ENCODE measurements around the gene MAML3. TPM values are rescaled to one million over a fixed set of nuclear protein-coding genes. Genes with fewer than 3 reads are reported as not detected.
A peak's percentile ranks its signal among the peaks of the same experiment; 100 is the strongest.

MAML3 gene
- total RNA-seq, 1 donor from 2014 or later: 8.0 TPM

DNA sequence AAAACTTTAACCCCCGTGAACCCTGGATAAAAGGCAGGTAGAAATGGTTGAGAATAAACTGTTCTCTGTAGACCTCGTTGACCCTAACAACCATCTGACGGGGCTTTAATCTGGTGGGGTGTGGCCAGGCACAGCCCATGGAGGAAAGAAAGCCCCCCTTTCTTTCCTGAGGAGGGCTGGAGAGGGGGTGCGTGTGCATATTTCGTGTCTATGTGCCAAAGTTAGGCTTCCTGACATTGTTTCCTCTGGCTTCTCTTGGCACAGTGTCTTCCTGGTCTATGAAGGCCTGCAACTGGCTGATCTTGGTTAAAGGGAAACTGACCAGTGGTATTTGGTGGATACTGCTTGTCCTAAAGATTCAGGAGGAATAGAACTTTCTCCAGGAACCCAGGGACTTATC is 391.3 kb downstream of the MAML3 start:
- DNase-seq (ENCODE audit: extremely low spot score, unreplicated experiment): peak; percentile 11
- H3K27me3 Mint-ChIP-seq (ENCODE audit: unreplicated experiment): peaks cover 2% of the 10 kb centered on the region
- no peak overlapping the region for H3K27ac Mint-ChIP-seq (ENCODE audit: unreplicated experiment)
- H3K4me1 Mint-ChIP-seq (ENCODE audit: unreplicated experiment): peaks cover 3% of the 10 kb centered on the region
- no peak overlapping the region for H3K4me3 Mint-ChIP-seq (ENCODE audit: unreplicated experiment)
- H3K36me3 Mint-ChIP-seq (ENCODE audit: unreplicated experiment): no peaks in the 10 kb centered on the region
- TF ChIP-seq, protein P1, sequence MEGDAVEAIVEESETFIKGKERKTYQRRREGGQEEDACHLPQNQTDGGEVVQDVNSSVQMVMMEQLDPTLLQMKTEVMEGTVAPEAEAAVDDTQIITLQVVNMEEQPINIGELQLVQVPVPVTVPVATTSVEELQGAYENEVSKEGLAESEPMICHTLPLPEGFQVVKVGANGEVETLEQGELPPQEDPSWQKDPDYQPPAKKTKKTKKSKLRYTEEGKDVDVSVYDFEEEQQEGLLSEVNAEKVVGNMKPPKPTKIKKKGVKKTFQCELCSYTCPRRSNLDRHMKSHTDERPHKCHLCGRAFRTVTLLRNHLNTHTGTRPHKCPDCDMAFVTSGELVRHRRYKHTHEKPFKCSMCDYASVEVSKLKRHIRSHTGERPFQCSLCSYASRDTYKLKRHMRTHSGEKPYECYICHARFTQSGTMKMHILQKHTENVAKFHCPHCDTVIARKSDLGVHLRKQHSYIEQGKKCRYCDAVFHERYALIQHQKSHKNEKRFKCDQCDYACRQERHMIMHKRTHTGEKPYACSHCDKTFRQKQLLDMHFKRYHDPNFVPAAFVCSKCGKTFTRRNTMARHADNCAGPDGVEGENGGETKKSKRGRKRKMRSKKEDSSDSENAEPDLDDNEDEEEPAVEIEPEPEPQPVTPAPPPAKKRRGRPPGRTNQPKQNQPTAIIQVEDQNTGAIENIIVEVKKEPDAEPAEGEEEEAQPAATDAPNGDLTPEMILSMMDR (IDR thresholded peaks at IDR 0.05): no peak
- H3K9me3 Mint-ChIP-seq (ENCODE audit: unreplicated experiment): no peaks in the 10 kb centered on the region

DNA sequence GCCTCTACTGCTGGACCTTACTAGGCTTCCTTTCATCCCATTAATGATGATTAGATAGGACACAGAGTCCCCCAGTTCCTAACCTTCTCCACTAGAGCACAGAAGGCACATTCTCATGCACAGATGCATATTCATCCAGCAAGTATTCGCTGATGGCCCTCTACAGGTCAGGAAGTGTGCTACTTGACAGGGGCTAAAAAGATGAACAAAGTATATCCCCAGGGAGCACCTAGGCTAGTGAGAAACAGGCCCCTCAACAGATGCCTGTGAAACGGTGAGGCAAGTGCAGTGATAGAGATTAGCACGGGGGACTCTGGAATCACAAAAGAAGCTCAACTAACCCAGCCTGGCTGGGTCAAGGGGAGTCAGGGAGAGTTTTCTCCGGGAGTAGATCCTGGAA is 392.5 kb downstream of the MAML3 start:
- Mint-ChIP-seq H3K27ac (ENCODE audit: unreplicated experiment) (no peak overlapping the region), H3K4me1 (ENCODE audit: unreplicated experiment) (peaks cover 3% of the 10 kb centered on the region), H3K4me3 (ENCODE audit: unreplicated experiment) (no peak overlapping the region), H3K36me3 (ENCODE audit: unreplicated experiment) (no peaks in the 10 kb centered on the region), H3K9me3 (ENCODE audit: unreplicated experiment) (no peaks in the 10 kb centered on the region), H3K27me3 (ENCODE audit: unreplicated experiment) (peaks cover 2% of the 10 kb centered on the region)
- TF ChIP-seq, protein P1 (IDR thresholded peaks at IDR 0.05): peak; percentile 20
- DNase-seq (ENCODE audit: extremely low spot score, unreplicated experiment): no peak

DNA sequence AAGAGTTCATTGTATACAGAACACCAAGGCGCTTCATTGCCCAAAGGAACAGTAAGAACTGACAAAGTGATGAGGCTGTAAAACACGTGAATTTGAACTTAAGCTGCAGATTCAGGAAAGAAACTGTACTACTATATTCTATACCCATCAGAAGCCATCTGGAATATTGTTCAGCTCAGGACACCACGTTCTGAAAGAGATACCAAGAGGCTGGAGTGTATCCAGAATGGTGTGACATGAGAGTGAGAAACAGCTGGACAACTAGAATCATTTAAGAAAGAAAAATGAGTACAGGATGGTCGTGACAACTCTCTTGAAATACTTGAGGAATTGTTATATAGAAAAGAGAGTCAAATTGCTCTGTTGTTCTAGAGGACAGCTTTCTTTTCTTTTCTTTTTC is 393.4 kb downstream of the MAML3 start:
- H3K27ac Mint-ChIP-seq (ENCODE audit: unreplicated experiment): no peak overlapping the region
- TF ChIP-seq, protein P1 (IDR thresholded peaks at IDR 0.05): no peak
- H3K4me1 Mint-ChIP-seq (ENCODE audit: unreplicated experiment): peaks cover 3% of the 10 kb centered on the region
- no peaks in the 10 kb centered on the region for H3K9me3 Mint-ChIP-seq (ENCODE audit: unreplicated experiment)
- no peaks in the 10 kb centered on the region for H3K36me3 Mint-ChIP-seq (ENCODE audit: unreplicated experiment)
- no peak overlapping the region for H3K4me3 Mint-ChIP-seq (ENCODE audit: unreplicated experiment)
- no peak for DNase-seq (ENCODE audit: extremely low spot score, unreplicated experiment)
- peaks cover 2% of the 10 kb centered on the region for H3K27me3 Mint-ChIP-seq (ENCODE audit: unreplicated experiment)

DNA sequence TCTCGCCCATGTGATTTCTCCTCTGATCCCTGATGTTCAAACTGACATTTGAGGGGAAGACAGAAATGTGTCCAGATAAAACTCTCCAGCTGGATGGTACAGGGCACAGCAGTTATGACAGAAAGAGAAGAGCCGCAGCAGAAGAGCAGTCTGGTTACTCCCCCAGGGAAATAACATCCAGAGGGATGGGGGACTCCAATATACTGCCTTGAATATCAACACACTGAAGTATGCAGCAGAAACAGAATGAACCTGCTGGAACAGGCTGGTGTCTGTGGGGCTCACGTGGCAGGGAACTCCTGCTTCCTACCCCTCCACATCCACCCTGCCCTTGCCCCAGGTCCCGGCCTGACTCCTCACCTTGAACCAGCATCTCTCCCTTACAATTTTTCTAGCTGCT is 394.9 kb downstream of the MAML3 start:
- TF ChIP-seq, protein P1 (IDR thresholded peaks at IDR 0.05): no peak
- Mint-ChIP-seq H3K27me3 (ENCODE audit: unreplicated experiment) (peaks cover 2% of the 10 kb centered on the region), H3K9me3 (ENCODE audit: unreplicated experiment) (no peaks in the 10 kb centered on the region), H3K4me1 (ENCODE audit: unreplicated experiment) (peaks cover 3% of the 10 kb centered on the region), H3K27ac (ENCODE audit: unreplicated experiment) (no peak overlapping the region), H3K4me3 (ENCODE audit: unreplicated experiment) (no peak overlapping the region), H3K36me3 (ENCODE audit: unreplicated experiment) (no peaks in the 10 kb centered on the region)
- peak; percentile 38 for DNase-seq (ENCODE audit: extremely low spot score, unreplicated experiment)

DNA sequence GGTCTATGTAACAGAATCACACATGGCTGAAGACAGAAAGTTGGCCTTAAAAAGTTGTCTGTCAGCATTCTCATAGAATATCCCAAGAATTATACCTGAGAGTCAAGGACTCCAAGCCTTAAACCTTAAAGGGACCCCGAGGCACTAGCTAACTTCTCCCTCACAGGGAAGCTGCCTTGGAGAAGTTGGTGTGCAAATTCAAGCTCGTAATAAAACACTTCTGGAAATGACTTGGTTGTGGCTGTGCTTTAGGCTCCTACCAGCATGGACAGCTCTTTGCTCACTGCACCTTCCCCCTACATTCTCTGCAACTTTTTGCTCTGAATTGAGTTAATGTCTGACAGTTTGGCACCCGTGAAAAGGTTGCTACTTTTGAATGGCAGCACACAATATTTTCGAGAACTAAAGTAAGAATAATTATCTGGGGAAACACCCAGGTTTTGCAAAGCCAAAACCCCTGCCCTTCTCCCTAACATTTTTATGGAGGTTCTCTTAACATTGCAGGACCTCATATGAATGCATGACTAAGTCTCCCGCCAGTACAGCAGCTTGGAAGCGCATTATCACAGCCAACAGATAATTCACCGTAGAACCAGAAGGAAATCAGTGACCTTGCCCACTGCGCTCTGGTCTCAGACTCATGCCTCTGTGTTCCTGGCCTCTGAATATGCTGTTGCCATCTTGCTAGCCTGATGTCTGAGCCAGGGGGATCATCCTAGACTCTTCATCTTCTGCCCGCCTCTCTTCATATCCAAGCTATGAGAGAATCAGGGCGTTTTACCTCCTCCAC is 397.4 kb downstream of the MAML3 start:
- no peaks in the 10 kb centered on the region for H3K9me3 Mint-ChIP-seq (ENCODE audit: unreplicated experiment)
- peaks cover 2% of the 10 kb centered on the region for H3K27me3 Mint-ChIP-seq (ENCODE audit: unreplicated experiment)
- H3K36me3 Mint-ChIP-seq (ENCODE audit: unreplicated experiment): no peaks in the 10 kb centered on the region
- H3K4me1 Mint-ChIP-seq (ENCODE audit: unreplicated experiment): no peaks in the 10 kb centered on the region
- no peak overlapping the region for H3K4me3 Mint-ChIP-seq (ENCODE audit: unreplicated experiment)
- DNase-seq (ENCODE audit: extremely low spot score, unreplicated experiment): peak; percentile 36
- H3K27ac Mint-ChIP-seq (ENCODE audit: unreplicated experiment): no peak overlapping the region
- TF ChIP-seq, protein P1 (IDR thresholded peaks at IDR 0.05): no peak
